ENCODE data around the gene GRIN3A. TPM values are rescaled to one million over a fixed set of nuclear protein-coding genes. Genes with fewer than 3 reads are reported as not detected.

GRIN3A gene
- total RNA-seq, 1 experiment from 2014 or later, result not detected

DNA sequence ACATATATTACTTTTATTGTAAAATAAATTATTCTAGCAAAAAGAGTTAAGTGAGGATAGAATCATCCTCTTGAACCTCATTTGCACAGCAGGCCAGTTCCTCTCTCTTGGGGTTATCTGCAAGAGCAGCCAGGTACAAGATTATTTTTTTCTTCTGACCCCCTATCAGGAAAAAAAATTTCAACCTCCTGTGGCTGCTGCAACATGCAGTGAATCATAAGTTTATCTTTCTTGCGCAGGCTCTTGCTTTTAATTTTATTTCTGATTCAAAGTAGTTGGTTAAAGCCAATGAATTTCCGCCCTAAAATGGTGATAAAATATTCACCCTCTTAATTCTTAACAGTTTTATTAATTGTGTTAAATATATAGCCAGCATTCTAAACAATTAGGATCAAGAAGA lies 74.0 kb downstream of the GRIN3A start:
- no peaks in the 10 kb centered on the region for H3K23me2 ChIP-seq (ENCODE audit: insufficient read length, low read depth, low read length, poor library complexity, severe bottlenecking)
- H4K5ac ChIP-seq (ENCODE audit: insufficient read length, low read depth, low read length), result no peak overlapping the region
- no peak overlapping the region for H3K9ac ChIP-seq (ENCODE audit: extremely low read depth, insufficient read length, low read length)
- H3K9me3 ChIP-seq (ENCODE audit: control insufficient read depth, low read depth, low read length), result no peaks in the 10 kb centered on the region
- TF ChIP-seq, protein P1, sequence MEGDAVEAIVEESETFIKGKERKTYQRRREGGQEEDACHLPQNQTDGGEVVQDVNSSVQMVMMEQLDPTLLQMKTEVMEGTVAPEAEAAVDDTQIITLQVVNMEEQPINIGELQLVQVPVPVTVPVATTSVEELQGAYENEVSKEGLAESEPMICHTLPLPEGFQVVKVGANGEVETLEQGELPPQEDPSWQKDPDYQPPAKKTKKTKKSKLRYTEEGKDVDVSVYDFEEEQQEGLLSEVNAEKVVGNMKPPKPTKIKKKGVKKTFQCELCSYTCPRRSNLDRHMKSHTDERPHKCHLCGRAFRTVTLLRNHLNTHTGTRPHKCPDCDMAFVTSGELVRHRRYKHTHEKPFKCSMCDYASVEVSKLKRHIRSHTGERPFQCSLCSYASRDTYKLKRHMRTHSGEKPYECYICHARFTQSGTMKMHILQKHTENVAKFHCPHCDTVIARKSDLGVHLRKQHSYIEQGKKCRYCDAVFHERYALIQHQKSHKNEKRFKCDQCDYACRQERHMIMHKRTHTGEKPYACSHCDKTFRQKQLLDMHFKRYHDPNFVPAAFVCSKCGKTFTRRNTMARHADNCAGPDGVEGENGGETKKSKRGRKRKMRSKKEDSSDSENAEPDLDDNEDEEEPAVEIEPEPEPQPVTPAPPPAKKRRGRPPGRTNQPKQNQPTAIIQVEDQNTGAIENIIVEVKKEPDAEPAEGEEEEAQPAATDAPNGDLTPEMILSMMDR (conservative IDR thresholded peaks at IDR 0.05), result no peak
- H4K8ac ChIP-seq (replicated peaks; ENCODE audit: insufficient read length, low read depth, low read length), result no peak overlapping the region
- no peaks in the 10 kb centered on the region for H3K9me3 Mint-ChIP-seq
- no peak overlapping the region for H2BK12ac ChIP-seq (ENCODE audit: insufficient read length, low read depth, low read length)
- H3K14ac ChIP-seq (ENCODE audit: insufficient read depth, low read length), result no peak overlapping the region
- H3K27me3 Mint-ChIP-seq (ENCODE audit: low read depth), result no peaks in the 10 kb centered on the region; the same call in 1 of the 2 replicates
- H4K91ac ChIP-seq (ENCODE audit: insufficient read length, low read depth, low read length), result no peak overlapping the region
- no peak overlapping the region for H2BK20ac ChIP-seq (ENCODE audit: low read depth, low read length, poor library complexity, severe bottlenecking)
- H3K27me3 ChIP-seq (ENCODE audit: insufficient read depth, low read length), result no peaks in the 10 kb centered on the region
- WGBS (ENCODE audit: extremely low coverage, insufficient read length, low lambda C conversion rate), result no CpG with 5 or more reads among the region's 2 CpGs
- H4K20me1 ChIP-seq (ENCODE audit: control insufficient read depth, insufficient read depth, insufficient read length), result no peaks in the 10 kb centered on the region
- no peak overlapping the region for H2BK15ac ChIP-seq (ENCODE audit: low read depth, low read length)
- H3K4me1 Mint-ChIP-seq, result peaks cover 17 to 25% of the 10 kb centered on the region in 2 experiments
- no peak overlapping the region for H2BK120ac ChIP-seq (ENCODE audit: low read depth, low read length, poor library complexity, severe bottlenecking)
- no peaks in the 10 kb centered on the region for H3K36me3 Mint-ChIP-seq (ENCODE audit: insufficient read depth in 1 of 3, low read depth in 3 of 3)
- H3K27ac ChIP-seq (ENCODE audit: insufficient read length, low read depth, low read length), result no peak overlapping the region
- no peak overlapping the region for H3K18ac ChIP-seq (ENCODE audit: insufficient read length, low read depth, low read length)
- H3K79me2 ChIP-seq (ENCODE audit: insufficient read depth, low read length), result no peaks in the 10 kb centered on the region
- no peak overlapping the region for H2AFZ ChIP-seq (ENCODE audit: low read length)
- H3K79me1 ChIP-seq (ENCODE audit: insufficient read depth, low read depth, low read length, poor library complexity, severe bottlenecking), result no peaks in the 10 kb centered on the region
- H3K4ac ChIP-seq (ENCODE audit: low read depth, low read length), result no peak overlapping the region
- no peaks in the 10 kb centered on the region for H3K4me1 ChIP-seq (ENCODE audit: insufficient read depth, low read length)
- H3K56ac ChIP-seq (ENCODE audit: insufficient read length, low read depth, low read length), result no peak overlapping the region
- no peak overlapping the region for H3K23ac ChIP-seq (ENCODE audit: insufficient read length, low read depth, low read length)
- DNase-seq, result no peak
- no peak overlapping the region for H2BK5ac ChIP-seq (ENCODE audit: insufficient read length, low read length)
- no peak overlapping the region for H3K4me3 Mint-ChIP-seq
- no peak overlapping the region for H3K27ac Mint-ChIP-seq
- H2AK5ac ChIP-seq (ENCODE audit: insufficient read length, low read length), result no peak overlapping the region
- no peak overlapping the region for H3K4me2 ChIP-seq (ENCODE audit: insufficient read depth, insufficient read length, low read length)
- no peak overlapping the region for H3T11ph ChIP-seq (ENCODE audit: low read length)

Measured in H9 (cell line).